ENCODE measurements around the gene NPTX1. TPM values are rescaled to one million over a fixed set of nuclear protein-coding genes. Genes with fewer than 3 reads are reported as not detected.

The NPTX1 gene
- total and polyA plus RNA-seq, 2 of the 13 experiments (the other 11 are each of a cell fraction or from before 2014, with no cell fraction given) = 0.01 TPM; not detected in 1

GRCh38 chr17:80441133-80441578 is 35.3 kb downstream of the NPTX1 start (continued):
- no peak for TF ChIP-seq ZNF670 (CRISPR knock-in tag; IDR thresholded peaks at IDR 0.05; ENCODE audit: borderline replicate concordance)
- no peak for TF ChIP-seq GPBP1L1 (CRISPR knock-in tag; IDR thresholded peaks at IDR 0.05)
- TF ChIP-seq ATAD3A (CRISPR knock-in tag; IDR thresholded peaks at IDR 0.05) = peak; percentile 93; the same call in 1 of the 2 replicates
- TF ChIP-seq, protein P1, sequence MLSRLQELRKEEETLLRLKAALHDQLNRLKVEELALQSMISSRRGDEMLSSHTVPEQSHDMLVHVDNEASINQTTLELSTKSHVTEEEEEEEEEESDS (CRISPR knock-in tag; IDR thresholded peaks at IDR 0.05; ENCODE audit: borderline replicate concordance) = peak; percentile 46; the same call in 1 of the 2 replicates
- TF ChIP-seq NFE2 (CRISPR knock-in tag; IDR thresholded peaks at IDR 0.05) = no peak
- no peak for TF ChIP-seq MTF2 (CRISPR knock-in tag; IDR thresholded peaks at IDR 0.05; ENCODE audit: borderline replicate concordance)
- TF ChIP-seq ZNF20 (CRISPR knock-in tag; IDR thresholded peaks at IDR 0.05) = no peak
- TF ChIP-seq, protein P2, sequence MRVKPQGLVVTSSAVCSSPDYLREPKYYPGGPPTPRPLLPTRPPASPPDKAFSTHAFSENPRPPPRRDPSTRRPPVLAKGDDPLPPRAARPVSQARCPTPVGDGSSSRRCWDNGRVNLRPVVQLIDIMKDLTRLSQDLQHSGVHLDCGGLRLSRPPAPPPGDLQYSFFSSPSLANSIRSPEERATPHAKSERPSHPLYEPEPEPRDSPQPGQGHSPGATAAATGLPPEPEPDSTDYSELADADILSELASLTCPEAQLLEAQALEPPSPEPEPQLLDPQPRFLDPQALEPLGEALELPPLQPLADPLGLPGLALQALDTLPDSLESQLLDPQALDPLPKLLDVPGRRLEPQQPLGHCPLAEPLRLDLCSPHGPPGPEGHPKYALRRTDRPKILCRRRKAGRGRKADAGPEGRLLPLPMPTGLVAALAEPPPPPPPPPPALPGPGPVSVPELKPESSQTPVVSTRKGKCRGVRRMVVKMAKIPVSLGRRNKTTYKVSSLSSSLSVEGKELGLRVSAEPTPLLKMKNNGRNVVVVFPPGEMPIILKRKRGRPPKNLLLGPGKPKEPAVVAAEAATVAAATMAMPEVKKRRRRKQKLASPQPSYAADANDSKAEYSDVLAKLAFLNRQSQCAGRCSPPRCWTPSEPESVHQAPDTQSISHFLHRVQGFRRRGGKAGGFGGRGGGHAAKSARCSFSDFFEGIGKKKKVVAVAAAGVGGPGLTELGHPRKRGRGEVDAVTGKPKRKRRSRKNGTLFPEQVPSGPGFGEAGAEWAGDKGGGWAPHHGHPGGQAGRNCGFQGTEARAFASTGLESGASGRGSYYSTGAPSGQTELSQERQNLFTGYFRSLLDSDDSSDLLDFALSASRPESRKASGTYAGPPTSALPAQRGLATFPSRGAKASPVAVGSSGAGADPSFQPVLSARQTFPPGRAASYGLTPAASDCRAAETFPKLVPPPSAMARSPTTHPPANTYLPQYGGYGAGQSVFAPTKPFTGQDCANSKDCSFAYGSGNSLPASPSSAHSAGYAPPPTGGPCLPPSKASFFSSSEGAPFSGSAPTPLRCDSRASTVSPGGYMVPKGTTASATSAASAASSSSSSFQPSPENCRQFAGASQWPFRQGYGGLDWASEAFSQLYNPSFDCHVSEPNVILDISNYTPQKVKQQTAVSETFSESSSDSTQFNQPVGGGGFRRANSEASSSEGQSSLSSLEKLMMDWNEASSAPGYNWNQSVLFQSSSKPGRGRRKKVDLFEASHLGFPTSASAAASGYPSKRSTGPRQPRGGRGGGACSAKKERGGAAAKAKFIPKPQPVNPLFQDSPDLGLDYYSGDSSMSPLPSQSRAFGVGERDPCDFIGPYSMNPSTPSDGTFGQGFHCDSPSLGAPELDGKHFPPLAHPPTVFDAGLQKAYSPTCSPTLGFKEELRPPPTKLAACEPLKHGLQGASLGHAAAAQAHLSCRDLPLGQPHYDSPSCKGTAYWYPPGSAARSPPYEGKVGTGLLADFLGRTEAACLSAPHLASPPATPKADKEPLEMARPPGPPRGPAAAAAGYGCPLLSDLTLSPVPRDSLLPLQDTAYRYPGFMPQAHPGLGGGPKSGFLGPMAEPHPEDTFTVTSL (CRISPR knock-in tag; IDR thresholded peaks at IDR 0.05; ENCODE audit: borderline replicate concordance) = no peak
- TF ChIP-seq, protein P3, sequence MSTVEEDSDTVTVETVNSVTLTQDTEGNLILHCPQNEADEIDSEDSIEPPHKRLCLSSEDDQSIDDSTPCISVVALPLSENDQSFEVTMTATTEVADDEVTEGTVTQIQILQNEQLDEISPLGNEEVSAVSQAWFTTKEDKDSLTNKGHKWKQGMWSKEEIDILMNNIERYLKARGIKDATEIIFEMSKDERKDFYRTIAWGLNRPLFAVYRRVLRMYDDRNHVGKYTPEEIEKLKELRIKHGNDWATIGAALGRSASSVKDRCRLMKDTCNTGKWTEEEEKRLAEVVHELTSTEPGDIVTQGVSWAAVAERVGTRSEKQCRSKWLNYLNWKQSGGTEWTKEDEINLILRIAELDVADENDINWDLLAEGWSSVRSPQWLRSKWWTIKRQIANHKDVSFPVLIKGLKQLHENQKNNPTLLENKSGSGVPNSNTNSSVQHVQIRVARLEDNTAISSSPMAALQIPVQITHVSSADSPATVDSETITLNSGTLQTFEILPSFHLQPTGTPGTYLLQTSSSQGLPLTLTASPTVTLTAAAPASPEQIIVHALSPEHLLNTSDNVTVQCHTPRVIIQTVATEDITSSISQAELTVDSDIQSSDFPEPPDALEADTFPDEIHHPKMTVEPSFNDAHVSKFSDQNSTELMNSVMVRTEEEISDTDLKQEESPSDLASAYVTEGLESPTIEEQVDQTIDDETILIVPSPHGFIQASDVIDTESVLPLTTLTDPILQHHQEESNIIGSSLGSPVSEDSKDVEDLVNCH (CRISPR knock-in tag; IDR thresholded peaks at IDR 0.05) = no peak
- TF ChIP-seq ZNF121 (CRISPR knock-in tag; IDR thresholded peaks at IDR 0.05) = no peak
- TF ChIP-seq SATB2 (CRISPR knock-in tag; IDR thresholded peaks at IDR 0.05) = peak; percentile 94
- TF ChIP-seq CC2D1A (CRISPR knock-in tag; IDR thresholded peaks at IDR 0.05) = no peak
- no peak for TF ChIP-seq ZNF24 (IDR thresholded peaks at IDR 0.05)
- no peak for TF ChIP-seq SIN3A (IDR thresholded peaks at IDR 0.05; ENCODE audit: borderline replicate concordance, low read depth, low read length)
- TF ChIP-seq ELF3 (CRISPR knock-in tag; IDR thresholded peaks at IDR 0.05) = peak; percentile 87
- TF ChIP-seq ZNF382 (CRISPR knock-in tag; IDR thresholded peaks at IDR 0.05; ENCODE audit: borderline replicate concordance) = no peak
- TF ChIP-seq ZNF18 (CRISPR knock-in tag; IDR thresholded peaks at IDR 0.05; ENCODE audit: insufficient replicate concordance) = no peak
- TF ChIP-seq SNAI1 (CRISPR knock-in tag; IDR thresholded peaks at IDR 0.05; ENCODE audit: borderline replicate concordance) = peak; percentile 89
- TF ChIP-seq EP300 (IDR thresholded peaks at IDR 0.05; ENCODE audit: low read depth in 2 of 2, low read length in 2 of 2) = no peak
- TF ChIP-seq EP300 (CRISPR knock-in tag; IDR thresholded peaks at IDR 0.05; ENCODE audit: borderline replicate concordance) = no peak
